Fibroblast of lung (primary cell): ENCODE results near the gene INHBB.

Source experiments
- CTCF ChIP-seq, 2 donors: IDR thresholded peaks in 1 of 2; conservative IDR thresholded peaks in 1 of 2; 1 replicate in 1 of 2; 2 replicates in 1 of 2; pipeline ENCODE4 v1.5.1; 2011 to 2012; ENCODE audit warnings: low read length in 2 of 2, control low read depth in 1 of 2, inconsistent platforms in 1 of 2, low read depth in 1 of 2, mild to moderate bottlenecking in 1 of 2
- EZH2 ChIP-seq: IDR thresholded peaks from 2 replicates; pipeline ENCODE4 v1.5.1; 2012; ENCODE audit warnings: low read length, control low read depth, mild to moderate bottlenecking; ENCODE audit errors: missing control alignments

GRCh38 chr2:120381192-120381591, 35.3 kb downstream of the INHBB start:
- no peak for TF ChIP-seq CTCF (conservative IDR thresholded peaks at IDR 0.05 in 1 of 2, IDR thresholded peaks at IDR 0.05 in 1 of 2; ENCODE audit: low read depth in 1 of 2, low read length in 2 of 2)
- no peak for TF ChIP-seq EZH2
